Muscle of leg (tissue), 11 donors: ENCODE results near the gene CRTC3. TPM values are rescaled to one million over a fixed set of nuclear protein-coding genes. Genes with fewer than 3 reads are reported as not detected.

ENCODE experiments used
- DNase-seq: peaks from one replicate; pipeline ENCODE4 v3.0.0; 2013
- H3K27ac ChIP-seq: one replicate; pipeline ENCODE4 v1.5.1; 2013; ENCODE audit warnings: mild to moderate bottlenecking, low read length, control low read depth
- H3K27me3 ChIP-seq: one replicate; pipeline ENCODE4 v1.6.1; 2013; ENCODE audit warnings: low read length; ENCODE audit not compliant: control insufficient read depth, insufficient read depth
- H3K36me3 ChIP-seq: one replicate; pipeline ENCODE4 v1.6.1; 2013; ENCODE audit warnings: low read length; ENCODE audit not compliant: control insufficient read depth, insufficient read depth
- H3K4me1 ChIP-seq: one replicate; pipeline ENCODE4 v1.6.1; 2013; ENCODE audit warnings: low read length; ENCODE audit not compliant: control insufficient read depth, insufficient read depth
- H3K4me3 ChIP-seq: one replicate; pipeline ENCODE4 v1.5.1; 2013; ENCODE audit warnings: low read length, control low read depth
- H3K9me3 ChIP-seq: replicated peaks from 2 replicates; pipeline ENCODE4 v1.6.1; 2013; ENCODE audit warnings: low read depth, low read length; ENCODE audit not compliant: control insufficient read depth
- WGBS: methylation state at CpG from one replicate; pipeline ENCODE4 v1.1.5; 2013; ENCODE audit warnings: missing lambda C conversion rate; ENCODE audit not compliant: insufficient coverage; 5-methylcytosine and 5-hydroxymethylcytosine counted together
- polyA plus RNA-seq, 8 donors: library from polyadenylated mRNA; unstranded; fragments of 120-200 nt; gene quantifications; one replicate each; pipeline versions ENCODE4 v1.2.1 to v1.2.3, GENCODE V29; 2013; ENCODE audit warnings: inconsistent platforms in 1 of 8, low replicate concordance in 1 of 8; ENCODE audit not compliant: insufficient read length in 8 of 8, insufficient read depth in 1 of 8
- total RNA-seq: library from RNA; stranded (reverse); fragments of 120-200 nt; gene quantifications from one replicate; pipeline ENCODE4 v1.2.4, GENCODE V29; 2013

Gene CRTC3
- total and polyA plus RNA-seq, 9 donors, result 12.6 to 30.6 (median 25.0) TPM

GRCh38 chr15:90691982-90692773 is 162.5 kb downstream of the CRTC3 start:
- WGBS, result no CpG with 5 or more reads among the region's 4 CpGs

More at GRCh38 chr15:90691982-90692773, 162.5 kb downstream of the CRTC3 start:
- H3K27ac ChIP-seq, result no peak overlapping the region
- H3K9me3 ChIP-seq, result peaks cover 4% of the 10 kb centered on the region
- no peak overlapping the region for H3K4me3 ChIP-seq
- DNase-seq, result no peak
- no peaks in the 10 kb centered on the region for H3K4me1 ChIP-seq
- no peaks in the 10 kb centered on the region for H3K36me3 ChIP-seq
- no peaks in the 10 kb centered on the region for H3K27me3 ChIP-seq

Other genes starting within 250 kb of the CRTC3 start
- gene ZNF774, start 177.6 kb upstream of the CRTC3 start, total RNA-seq, result 2.3 TPM
- gene ZNF774, start 177.6 kb upstream of the CRTC3 start, polyA plus RNA-seq, result 1 to 10 TPM; 1.1 to 2.4 (median 2.1) TPM
- 80.6 TPM for gene IQGAP1, start 141.7 kb upstream of the CRTC3 start, total RNA-seq
- 100 to 1,000 TPM in 1 of 8 donors, 10 to 100 TPM in 7; 61.9 to 107 (median 73.7) TPM for gene IQGAP1, start 141.7 kb upstream of the CRTC3 start, polyA plus RNA-seq
- gene BLM, start 187.4 kb downstream of the CRTC3 start, total RNA-seq, result 4.7 TPM
- gene BLM, start 187.4 kb downstream of the CRTC3 start, polyA plus RNA-seq, result 1 to 10 TPM; 4.9 to 7.5 (median 5.3) TPM